T1000 (cell line): ENCODE measurements around the gene BIRC5.
"Not testable (repeated sequence)": the region's sequence is repeated elsewhere in the genome, so short reads cannot be mapped to it uniquely, and the experiment has no call there.

Experiments
- DNase-seq: peaks from one replicate; lab custom pipeline; 2025; ENCODE audit warnings: mixed read lengths; lab: John Stamatoyannopoulos, UW

BIRC5 gene

DNA sequence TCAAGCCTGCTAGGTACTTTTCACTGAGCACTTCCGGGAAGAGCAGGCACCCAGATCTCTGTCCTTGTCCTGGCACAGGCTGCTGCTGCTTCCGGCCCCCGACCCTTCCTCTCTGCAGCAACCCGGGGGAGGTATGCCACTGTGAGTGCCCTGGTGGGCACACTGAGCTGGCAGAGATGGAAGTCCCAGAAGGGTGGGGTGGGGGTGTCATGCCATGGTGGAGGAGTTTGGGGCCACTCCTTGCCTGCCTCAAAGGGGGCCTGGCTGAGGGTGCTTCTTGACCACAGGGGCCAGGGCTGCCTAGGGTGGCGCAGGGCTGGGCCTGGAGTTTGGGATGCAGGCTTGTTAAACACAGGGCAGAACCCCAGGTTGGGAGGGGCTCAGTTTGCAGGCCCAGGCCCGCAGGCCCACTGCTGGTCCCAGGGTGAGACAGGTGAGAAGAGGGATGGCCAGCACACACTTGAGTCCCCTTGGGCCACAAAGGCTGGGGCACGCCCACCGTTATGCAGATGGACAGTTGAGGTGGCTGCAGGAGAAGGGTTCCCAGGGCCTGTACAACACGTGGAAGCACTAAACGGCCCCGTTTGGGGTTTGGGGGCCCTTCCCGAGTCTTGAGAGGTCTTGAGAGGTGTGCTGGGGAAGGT lies 26.1 kb downstream of the BIRC5 start:
- DNase-seq, result no peak

GRCh38 chr17:78240839-78241238 lies 26.8 kb downstream of the BIRC5 start:
- DNase-seq, result no peak

GRCh38 chr17:78241277-78242023 lies 27.4 kb downstream of the BIRC5 start:
- no peak for DNase-seq

DNA sequence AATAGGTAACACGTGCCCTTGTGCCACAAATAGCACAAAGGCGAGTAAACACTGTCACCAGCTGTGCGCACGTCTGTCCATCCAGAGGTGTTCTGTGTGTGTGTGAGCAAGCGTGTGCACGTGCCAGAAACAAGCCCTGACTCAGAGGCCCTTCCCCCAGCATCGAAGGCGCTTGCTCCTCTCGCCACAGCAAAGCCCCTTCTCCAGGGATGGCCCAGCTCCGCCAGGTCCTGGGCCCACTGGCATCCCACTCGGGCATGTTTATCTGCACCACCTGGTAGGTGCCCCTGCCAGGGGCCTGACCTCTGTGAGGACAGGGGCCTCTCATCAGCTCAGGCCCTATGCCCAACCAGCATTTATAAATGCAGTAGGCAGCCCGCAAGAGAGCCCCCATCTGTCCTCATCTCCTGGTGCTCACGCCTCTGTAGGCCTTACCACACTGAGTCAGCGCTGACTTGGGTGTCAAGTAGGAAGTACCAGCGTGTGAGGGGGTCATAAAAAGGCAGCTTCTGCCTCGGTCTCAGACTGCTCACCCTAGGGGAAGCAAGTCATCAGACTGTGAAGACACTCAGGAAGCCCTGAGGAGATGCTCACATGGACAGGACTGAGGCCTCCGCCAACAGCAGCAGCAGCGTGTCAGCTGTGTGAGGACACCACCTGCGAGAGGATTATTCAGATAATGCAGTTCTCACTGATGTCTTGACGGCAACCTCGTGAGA lies 28.1 kb downstream of the BIRC5 start:
- DNase-seq, result peak; percentile 30

DNA sequence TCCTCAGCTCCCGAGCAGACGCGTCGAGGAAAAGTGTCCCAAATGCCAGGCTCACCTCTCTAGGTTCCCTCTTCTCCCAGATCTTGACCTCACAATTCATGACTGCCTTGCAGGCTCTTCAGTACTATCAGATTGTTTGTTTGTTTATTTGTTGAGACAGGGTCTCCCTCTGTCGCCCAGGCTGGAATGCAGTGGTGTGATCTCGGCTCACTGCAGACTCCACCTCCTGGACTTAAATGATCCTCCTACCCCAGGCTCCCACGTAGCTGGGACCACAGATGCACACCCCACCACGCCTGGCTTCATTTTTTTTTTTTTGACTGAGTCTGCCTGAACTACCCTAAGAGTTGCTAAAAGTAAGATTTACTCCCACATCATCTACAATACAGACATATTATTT lies 33.3 kb downstream of the BIRC5 start:
- DNase-seq, result no peak

DNA sequence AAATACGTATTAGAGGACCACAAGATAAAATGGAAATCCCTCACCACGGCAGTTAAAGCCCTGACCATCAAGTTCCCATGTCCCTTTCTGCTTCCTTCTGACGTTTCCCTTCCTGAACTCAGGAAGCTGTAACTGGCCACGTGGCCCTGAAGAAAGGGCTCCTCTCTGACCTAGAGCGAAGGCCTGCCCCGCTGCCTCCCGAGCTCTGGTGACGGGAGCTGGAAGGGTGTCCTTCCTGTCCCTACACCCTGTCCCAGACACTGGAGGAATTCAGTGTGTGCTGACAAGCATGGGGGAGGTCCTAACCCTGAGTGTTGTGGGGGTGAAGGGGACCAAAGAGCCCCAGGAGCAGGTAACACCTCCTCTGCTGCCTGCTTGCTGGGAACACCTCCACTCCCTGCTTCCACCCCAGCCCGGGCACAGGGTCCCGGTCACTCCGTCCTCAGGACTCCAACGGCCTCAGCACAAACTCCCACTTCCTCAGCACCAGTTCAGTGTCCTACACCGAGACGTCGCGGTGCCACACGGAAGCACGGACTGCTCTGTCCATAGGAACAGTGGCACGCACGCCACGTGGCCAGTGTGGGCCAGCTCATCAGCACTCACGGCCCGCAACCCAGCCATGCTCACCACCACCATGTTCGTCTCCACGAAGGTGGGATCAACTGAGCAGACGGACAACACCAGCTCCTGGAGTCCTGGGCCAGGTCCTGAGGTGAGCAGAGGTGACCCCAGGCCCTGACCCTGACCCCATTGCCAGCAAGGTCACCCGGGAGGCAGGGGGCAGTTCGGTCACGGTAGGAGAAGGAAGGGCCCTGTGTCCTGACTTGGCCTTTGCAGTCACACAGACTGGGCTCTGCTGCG lies 34.2 kb downstream of the BIRC5 start:
- no peak for DNase-seq

- DNase-seq, result no peak
These were observed 35.2 kb downstream of the BIRC5 start for GRCh38 chr17:78249074-78249817.

GRCh38 chr17:78249818-78250806 lies 36.1 kb downstream of the BIRC5 start:
- no peak for DNase-seq

DNA sequence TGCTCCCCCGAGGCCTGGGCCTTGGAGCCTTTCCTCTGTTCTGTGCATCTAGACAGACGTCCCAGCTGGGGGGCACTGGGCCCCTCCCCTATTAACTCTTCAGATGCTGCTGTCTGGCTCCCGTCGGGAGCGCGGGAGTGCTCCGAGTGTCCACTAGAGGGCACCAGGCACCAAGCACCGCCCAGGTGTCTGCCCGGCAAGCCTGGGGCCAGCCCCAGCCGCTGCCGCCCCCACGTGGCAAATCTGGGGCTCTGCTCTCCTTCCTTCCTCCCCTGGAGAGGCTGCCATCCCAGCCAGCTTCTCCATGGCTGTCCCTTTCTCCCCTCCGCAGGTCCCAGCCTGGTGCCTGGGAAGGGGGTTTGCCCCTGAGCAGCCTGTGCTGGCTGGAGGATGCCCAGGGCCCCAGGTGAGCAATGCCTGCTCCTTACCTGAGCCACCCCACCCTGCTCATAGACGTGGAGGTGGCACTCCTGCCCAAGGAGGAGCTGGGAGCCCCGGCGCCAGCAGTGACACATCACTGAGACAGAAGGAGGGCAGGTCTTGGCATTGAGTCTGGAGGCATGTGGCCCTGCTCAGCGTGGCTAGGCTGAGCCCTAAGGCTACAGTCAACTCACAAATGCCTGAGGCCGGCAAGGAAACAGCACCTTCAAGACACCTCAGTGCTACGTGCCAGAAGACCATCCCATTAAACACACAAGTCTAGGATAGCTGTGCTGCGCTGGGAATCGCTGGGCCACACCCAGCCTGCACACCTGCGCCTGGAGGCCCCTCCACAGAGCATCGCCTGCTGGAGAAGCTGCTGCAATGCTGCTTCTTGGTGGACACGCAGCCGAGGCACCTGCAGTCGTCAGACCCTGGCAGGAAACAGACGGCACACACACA lies 37.1 kb downstream of the BIRC5 start:
- DNase-seq, result peak; percentile 89

DNA sequence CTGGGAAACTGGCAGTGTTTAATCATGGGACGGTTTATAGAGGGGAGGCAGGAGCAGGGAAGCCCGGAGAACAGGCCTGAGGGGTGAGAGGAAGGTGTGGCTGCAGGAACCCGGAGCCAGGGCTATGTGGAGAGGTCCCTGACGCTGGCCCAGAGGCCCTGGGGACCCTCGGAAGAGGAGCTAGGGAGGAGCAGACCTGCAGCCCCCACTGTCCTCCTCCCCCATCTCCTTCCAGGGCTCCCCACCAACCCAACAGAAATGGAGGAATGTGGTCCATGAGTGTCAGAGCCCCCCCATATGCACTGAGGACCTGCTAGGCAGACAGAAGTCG lies 37.7 kb downstream of the BIRC5 start:
- no peak for DNase-seq

- no peak for DNase-seq
These were observed 38.1 kb downstream of the BIRC5 start for GRCh38 chr17:78252111-78252634.

DNA sequence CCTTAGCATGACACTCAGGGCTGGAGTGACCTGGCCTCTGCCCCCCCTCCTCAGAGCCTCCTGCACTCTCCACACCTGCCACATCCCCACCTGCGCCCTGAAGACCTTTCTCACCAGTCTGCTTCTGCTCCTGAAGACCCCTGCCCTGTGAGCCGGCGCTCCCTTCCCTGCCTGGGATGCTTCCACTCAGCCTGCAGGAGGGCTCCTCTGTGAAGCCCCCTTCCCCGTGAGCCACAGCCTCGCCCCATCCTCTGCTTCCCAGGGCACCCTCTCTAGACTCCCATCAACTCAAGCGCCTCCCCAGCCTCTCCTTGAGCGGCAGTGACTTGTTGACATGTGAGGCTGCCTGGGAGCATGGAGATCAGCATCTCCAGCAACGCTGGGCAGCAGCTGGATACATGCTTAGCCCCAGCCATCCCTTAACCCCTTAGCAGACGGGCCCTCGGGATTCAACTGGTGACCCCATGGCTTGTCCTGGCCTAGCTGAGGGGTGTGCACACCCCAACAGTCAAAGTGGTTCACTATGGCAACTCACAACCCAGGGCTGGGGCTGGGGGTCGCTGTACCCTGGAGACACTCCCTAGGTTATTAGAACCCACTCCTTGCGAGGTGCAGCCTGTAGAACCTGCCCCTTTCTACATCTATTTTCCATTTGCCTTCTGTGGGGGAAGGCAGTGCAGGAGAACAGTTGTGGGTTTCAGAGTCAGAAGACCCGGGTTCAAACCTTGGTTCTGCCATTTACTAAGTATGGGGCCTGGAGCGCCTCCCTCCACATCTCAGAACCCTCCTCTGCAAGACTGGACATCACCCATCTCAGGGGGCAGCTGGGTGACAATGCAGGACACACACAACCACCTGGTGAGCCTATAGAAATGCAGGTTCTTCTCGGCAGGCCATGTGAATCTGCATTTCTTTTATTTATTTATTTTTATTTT lies 38.9 kb downstream of the BIRC5 start:
- DNase-seq, result no peak

- DNase-seq, result not testable (repeated sequence)
These were observed 39.5 kb downstream of the BIRC5 start for GRCh38 chr17:78253636-78253945.

DNA sequence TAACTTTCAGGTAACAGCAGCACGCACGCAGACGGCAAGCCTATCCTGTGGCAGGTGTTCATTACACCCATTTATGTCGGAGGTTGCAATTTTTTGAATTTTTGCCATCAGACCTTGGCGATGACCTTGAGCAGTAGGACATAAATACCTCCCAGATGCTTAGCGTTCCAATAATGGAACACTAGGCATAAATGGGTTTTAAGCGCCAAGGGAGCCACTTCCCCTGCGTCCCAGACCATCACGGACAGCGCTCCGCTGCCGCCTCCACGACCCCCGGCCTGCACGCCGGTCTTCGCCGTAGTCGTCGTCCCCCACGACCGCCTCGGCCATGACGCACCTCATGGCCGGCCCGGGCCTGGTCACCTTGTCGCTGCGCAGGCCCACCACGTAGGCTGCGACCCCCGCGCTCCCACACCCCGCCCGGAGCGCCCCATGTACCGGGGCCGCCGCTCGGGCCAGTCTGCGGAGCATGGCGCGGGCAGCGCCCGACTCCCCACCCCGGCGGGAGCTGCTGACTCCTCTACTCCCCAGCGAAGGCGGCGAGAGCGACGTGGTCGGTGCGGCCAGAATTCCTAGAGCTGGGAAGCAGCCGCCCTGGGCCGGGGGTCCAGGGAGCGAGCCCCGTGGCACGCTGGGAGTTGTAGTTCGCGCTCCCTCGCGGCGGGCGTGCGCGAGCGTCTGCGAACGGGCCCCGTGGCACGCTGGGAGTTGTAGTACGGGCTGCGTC lies 40.1 kb downstream of the BIRC5 start:
- peak; percentile 65 for DNase-seq

DNA sequence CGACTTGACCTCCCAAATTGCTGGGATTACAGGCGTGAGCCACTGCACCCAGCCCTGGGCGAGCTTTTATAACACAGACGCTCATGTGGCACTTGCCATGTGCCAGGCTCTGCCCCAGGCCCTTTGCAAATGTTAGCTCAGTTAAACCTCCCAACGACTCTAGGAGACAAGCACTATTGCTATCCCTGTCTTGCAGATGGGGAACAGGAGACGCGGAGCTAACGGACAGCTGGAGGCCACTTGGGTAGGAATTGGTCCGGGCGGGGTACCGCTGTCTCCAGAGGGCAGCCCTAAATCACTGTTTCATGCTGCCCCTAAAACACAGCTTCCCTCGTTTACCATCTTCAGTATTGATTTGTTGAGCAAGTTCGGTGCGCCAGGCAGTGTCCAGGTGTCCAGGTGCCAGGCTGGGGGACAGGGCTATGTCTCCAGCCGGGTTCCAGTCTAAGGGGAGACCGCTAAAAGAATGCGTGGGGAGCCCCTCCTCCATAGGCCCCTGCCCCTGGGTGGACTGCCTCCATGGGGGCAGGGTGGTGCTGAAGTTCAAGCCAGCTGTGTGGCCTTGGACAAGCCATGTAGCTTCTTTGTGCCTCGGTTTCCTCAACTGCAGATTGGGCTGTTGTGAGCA lies 41.1 kb downstream of the BIRC5 start:
- DNase-seq, result no peak

DNA sequence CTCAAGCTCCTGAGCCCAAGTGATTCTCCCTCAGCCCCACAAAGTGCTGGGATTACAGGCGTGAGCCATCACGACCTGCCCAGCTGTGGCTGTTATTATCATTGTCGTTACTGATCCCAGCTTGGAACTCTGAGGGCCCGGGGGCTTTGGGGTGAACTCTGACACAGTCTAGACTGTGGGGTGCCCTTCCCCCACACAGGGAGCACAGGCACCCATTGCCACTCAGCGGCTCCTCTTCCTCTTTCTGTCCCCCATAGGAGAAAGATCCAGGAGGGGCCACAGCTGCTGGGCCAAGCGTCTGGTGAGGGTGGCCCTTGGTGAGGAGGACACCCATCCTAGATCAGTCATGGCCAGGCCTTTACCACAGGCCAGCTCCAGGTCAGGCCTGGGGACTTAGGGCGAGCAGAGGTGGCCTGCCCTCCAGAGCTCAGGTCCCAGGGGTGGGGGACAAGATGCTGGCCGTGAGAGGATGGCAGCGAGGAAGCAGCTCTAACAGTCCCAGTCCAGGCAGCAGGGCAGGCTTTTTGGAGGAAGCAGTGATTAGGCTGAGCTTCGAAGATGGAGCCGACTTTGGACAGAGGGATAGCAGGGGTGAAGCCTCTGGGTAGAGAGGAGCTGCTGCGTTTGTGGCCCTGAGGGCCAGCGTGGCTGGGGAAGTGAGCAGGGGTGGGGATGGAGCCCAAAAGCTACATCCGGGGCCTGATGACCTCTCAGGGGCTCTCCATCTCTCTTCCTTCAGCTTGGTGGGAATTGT lies 42.1 kb downstream of the BIRC5 start:
- no peak for DNase-seq
